ENCODE measurements around the gene RSRC2.

The RSRC2 gene

GRCh38 chr12:122544537-122544936 is 17.8 kb upstream of the RSRC2 start:
- Histone ChIP-seq H3K4me1 (ENCODE audit: control insufficient read depth, insufficient read depth, low read length) (no peaks in the 10 kb centered on the region), H3K36me3 (ENCODE audit: control insufficient read depth, insufficient read depth, low read length, severe bottlenecking) (no peaks in the 10 kb centered on the region), H3K4me3 (ENCODE audit: low read length) (no peak overlapping the region), H3K27me3 (replicated peaks; ENCODE audit: control insufficient read depth, insufficient read depth, low read length) (no peaks in the 10 kb centered on the region), H3K9ac (ENCODE audit: low read length) (no peak overlapping the region), H3K9me3 (ENCODE audit: control insufficient read depth, low read length) (no peaks in the 10 kb centered on the region)
- DNase-seq (ENCODE audit: low read depth) = no peak

- Histone ChIP-seq H3K4me1 (ENCODE audit: control insufficient read depth, insufficient read depth, low read length) (peaks cover 4% of the 10 kb centered on the region), H3K4me3 (ENCODE audit: low read length) (no peak overlapping the region), H3K9me3 (ENCODE audit: control insufficient read depth, low read length) (no peaks in the 10 kb centered on the region), H3K27me3 (replicated peaks; ENCODE audit: control insufficient read depth, insufficient read depth, low read length) (no peaks in the 10 kb centered on the region), H3K9ac (ENCODE audit: low read length) (no peak overlapping the region), H3K36me3 (ENCODE audit: control insufficient read depth, insufficient read depth, low read length, severe bottlenecking) (peaks cover 3% of the 10 kb centered on the region)
- no peak for DNase-seq (ENCODE audit: low read depth)
These were observed 11.8 kb upstream of the RSRC2 start for GRCh38 chr12:122538496-122538895.

- no peaks in the 10 kb centered on the region for H3K9me3 ChIP-seq (ENCODE audit: control insufficient read depth, low read length)
- H3K4me3 ChIP-seq (ENCODE audit: low read length) = no peak overlapping the region
- no peaks in the 10 kb centered on the region for H3K27me3 ChIP-seq (replicated peaks; ENCODE audit: control insufficient read depth, insufficient read depth, low read length)
- H3K36me3 ChIP-seq (ENCODE audit: control insufficient read depth, insufficient read depth, low read length, severe bottlenecking) = peaks cover 3% of the 10 kb centered on the region
- DNase-seq (ENCODE audit: low read depth) = no peak
- H3K9ac ChIP-seq (ENCODE audit: low read length) = no peak overlapping the region
- peaks cover 4% of the 10 kb centered on the region for H3K4me1 ChIP-seq (ENCODE audit: control insufficient read depth, insufficient read depth, low read length)
These were observed 10.3 kb upstream of the RSRC2 start for GRCh38 chr12:122537021-122537420.

- H3K4me3 ChIP-seq (ENCODE audit: low read length) = no peak overlapping the region
- H3K27me3 ChIP-seq (replicated peaks; ENCODE audit: control insufficient read depth, insufficient read depth, low read length) = no peaks in the 10 kb centered on the region
- no peak overlapping the region for H3K9ac ChIP-seq (ENCODE audit: low read length)
- DNase-seq (ENCODE audit: low read depth) = no peak
- H3K36me3 ChIP-seq (ENCODE audit: control insufficient read depth, insufficient read depth, low read length, severe bottlenecking) = peaks cover 3% of the 10 kb centered on the region
- peaks cover 4% of the 10 kb centered on the region for H3K4me1 ChIP-seq (ENCODE audit: control insufficient read depth, insufficient read depth, low read length)
- no peaks in the 10 kb centered on the region for H3K9me3 ChIP-seq (ENCODE audit: control insufficient read depth, low read length)
These were observed 7.1 kb upstream of the RSRC2 start for GRCh38 chr12:122533856-122534255.

- DNase-seq (ENCODE audit: low read depth) = no peak
- Histone ChIP-seq H3K4me3 (ENCODE audit: low read length) (no peak overlapping the region), H3K36me3 (ENCODE audit: control insufficient read depth, insufficient read depth, low read length, severe bottlenecking) (no peaks in the 10 kb centered on the region), H3K4me1 (ENCODE audit: control insufficient read depth, insufficient read depth, low read length) (peaks cover 19% of the 10 kb centered on the region), H3K9ac (ENCODE audit: low read length) (no peak overlapping the region), H3K27me3 (replicated peaks; ENCODE audit: control insufficient read depth, insufficient read depth, low read length) (no peaks in the 10 kb centered on the region), H3K9me3 (ENCODE audit: control insufficient read depth, low read length) (no peaks in the 10 kb centered on the region)
These were observed 2.3 kb upstream of the RSRC2 start for GRCh38 chr12:122528992-122529391.

- H3K9me3 ChIP-seq (ENCODE audit: control insufficient read depth, low read length) = no peaks in the 10 kb centered on the region
- no peaks in the 10 kb centered on the region for H3K36me3 ChIP-seq (ENCODE audit: control insufficient read depth, insufficient read depth, low read length, severe bottlenecking)
- no peaks in the 10 kb centered on the region for H3K27me3 ChIP-seq (replicated peaks; ENCODE audit: control insufficient read depth, insufficient read depth, low read length)
- peaks cover 22% of the 10 kb centered on the region for H3K4me1 ChIP-seq (ENCODE audit: control insufficient read depth, insufficient read depth, low read length)
- H3K4me3 ChIP-seq (ENCODE audit: low read length) = peak overlapping the region; percentile 94
- DNase-seq (ENCODE audit: low read depth) = no peak
- peak overlapping the region; percentile 99 for H3K9ac ChIP-seq (ENCODE audit: low read length)
These were observed 1.8 kb upstream of the RSRC2 start for GRCh38 chr12:122528582-122528981.

- DNase-seq (ENCODE audit: low read depth) = peak; percentile 44
- peak overlapping the region; percentile 94 for H3K4me3 ChIP-seq (ENCODE audit: low read length)
- peaks cover 32% of the 10 kb centered on the region for H3K4me1 ChIP-seq (ENCODE audit: control insufficient read depth, insufficient read depth, low read length)
- H3K9me3 ChIP-seq (ENCODE audit: control insufficient read depth, low read length) = no peaks in the 10 kb centered on the region
- peak overlapping the region; percentile 99 for H3K9ac ChIP-seq (ENCODE audit: low read length)
- no peaks in the 10 kb centered on the region for H3K36me3 ChIP-seq (ENCODE audit: control insufficient read depth, insufficient read depth, low read length, severe bottlenecking)
- H3K27me3 ChIP-seq (replicated peaks; ENCODE audit: control insufficient read depth, insufficient read depth, low read length) = no peaks in the 10 kb centered on the region
These were observed 775 bp upstream of the RSRC2 start for GRCh38 chr12:122527478-122527944.

GRCh38 chr12:122523846-122524718 is 2.7 kb downstream of the RSRC2 start:
- H3K36me3 ChIP-seq (ENCODE audit: control insufficient read depth, insufficient read depth, low read length, severe bottlenecking) = peaks cover 33% of the 10 kb centered on the region
- peak; percentile 22 for DNase-seq (ENCODE audit: low read depth)

GRCh38 chr12:122523280-122523679 is 3.5 kb downstream of the RSRC2 start:
- peak overlapping the region; percentile 94 for H3K4me3 ChIP-seq (ENCODE audit: low read length)
- peaks cover 54% of the 10 kb centered on the region for H3K4me1 ChIP-seq (ENCODE audit: control insufficient read depth, insufficient read depth, low read length)
- peak overlapping the region; percentile 88 for H3K9ac ChIP-seq (ENCODE audit: low read length)
- peaks cover 41% of the 10 kb centered on the region for H3K36me3 ChIP-seq (ENCODE audit: control insufficient read depth, insufficient read depth, low read length, severe bottlenecking)
- H3K9me3 ChIP-seq (ENCODE audit: control insufficient read depth, low read length) = no peaks in the 10 kb centered on the region
- peak; percentile 68 for DNase-seq (ENCODE audit: low read depth)
- H3K27me3 ChIP-seq (replicated peaks; ENCODE audit: control insufficient read depth, insufficient read depth, low read length) = no peaks in the 10 kb centered on the region

More at GRCh38 chr12:122523846-122524718, 2.7 kb downstream of the RSRC2 start:
- peak overlapping the region; percentile 94 for H3K4me3 ChIP-seq (ENCODE audit: low read length)
- H3K27me3 ChIP-seq (replicated peaks; ENCODE audit: control insufficient read depth, insufficient read depth, low read length) = no peaks in the 10 kb centered on the region
- peak overlapping the region; percentile 88 for H3K9ac ChIP-seq (ENCODE audit: low read length)
- H3K4me1 ChIP-seq (ENCODE audit: control insufficient read depth, insufficient read depth, low read length) = peaks cover 48% of the 10 kb centered on the region
- no peaks in the 10 kb centered on the region for H3K9me3 ChIP-seq (ENCODE audit: control insufficient read depth, low read length)

- DNase-seq (ENCODE audit: low read depth) = no peak
- H3K4me1 ChIP-seq (ENCODE audit: control insufficient read depth, insufficient read depth, low read length) = peaks cover 56% of the 10 kb centered on the region
- H3K9ac ChIP-seq (ENCODE audit: low read length) = no peak overlapping the region
- no peaks in the 10 kb centered on the region for H3K27me3 ChIP-seq (replicated peaks; ENCODE audit: control insufficient read depth, insufficient read depth, low read length)
- peaks cover 67% of the 10 kb centered on the region for H3K36me3 ChIP-seq (ENCODE audit: control insufficient read depth, insufficient read depth, low read length, severe bottlenecking)
- no peak overlapping the region for H3K4me3 ChIP-seq (ENCODE audit: low read length)
- no peaks in the 10 kb centered on the region for H3K9me3 ChIP-seq (ENCODE audit: control insufficient read depth, low read length)
These were observed 6.1 kb downstream of the RSRC2 start for GRCh38 chr12:122520676-122521075.

GRCh38 chr12:122519418-122519817 is 7.3 kb downstream of the RSRC2 start:
- H3K27me3 ChIP-seq (replicated peaks; ENCODE audit: control insufficient read depth, insufficient read depth, low read length) = no peaks in the 10 kb centered on the region
- H3K9me3 ChIP-seq (ENCODE audit: control insufficient read depth, low read length) = no peaks in the 10 kb centered on the region
- no peak overlapping the region for H3K9ac ChIP-seq (ENCODE audit: low read length)
- H3K36me3 ChIP-seq (ENCODE audit: control insufficient read depth, insufficient read depth, low read length, severe bottlenecking) = peaks cover 79% of the 10 kb centered on the region
- H3K4me1 ChIP-seq (ENCODE audit: control insufficient read depth, insufficient read depth, low read length) = peaks cover 51% of the 10 kb centered on the region
- no peak for DNase-seq (ENCODE audit: low read depth)
- no peak overlapping the region for H3K4me3 ChIP-seq (ENCODE audit: low read length)

Measured in adipocyte (in vitro differentiated cells).